DND-41 (cell line): ENCODE results near the gene HEATR3.

Experiments
- CTCF ChIP-seq: IDR thresholded peaks from 2 replicates; pipeline ENCODE4 v1.5.1; 2012; ENCODE audit warnings: borderline replicate concordance, low read length, moderate library complexity, mild to moderate bottlenecking; ENCODE audit not compliant: poor library complexity, severe bottlenecking; ENCODE audit errors: extremely low read depth
- EZH2 ChIP-seq: IDR thresholded peaks from 3 replicates; pipeline ENCODE4 v1.6.1; 2012; ENCODE audit warnings: borderline replicate concordance, low read depth, mild to moderate bottlenecking, moderate library complexity, low read length, inconsistent platforms; ENCODE audit not compliant: severe bottlenecking

DNA sequence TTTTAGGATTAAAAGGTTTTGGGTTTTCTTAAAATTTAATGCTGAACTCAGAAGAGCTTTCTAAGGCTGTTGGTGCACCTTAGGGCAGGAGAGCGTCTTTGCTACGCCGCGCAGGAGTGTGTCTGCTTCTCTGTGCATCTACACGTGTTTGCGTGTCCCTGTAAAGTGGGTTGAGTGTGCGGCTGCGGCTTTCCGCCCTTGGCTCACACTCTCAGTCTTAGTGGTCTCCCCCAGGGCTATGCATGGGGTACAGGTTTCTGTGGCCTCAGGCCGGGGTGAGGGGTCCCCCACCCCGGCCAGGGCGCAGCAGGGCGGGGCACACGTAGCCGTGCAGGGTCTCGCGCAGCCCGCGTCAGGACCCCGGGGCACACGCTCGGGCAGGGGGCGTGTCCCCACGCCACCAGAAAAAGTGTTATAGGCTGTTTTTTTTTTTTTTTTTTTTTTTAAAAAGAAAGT lies 86.6 kb downstream of the HEATR3 start:
- TF ChIP-seq CTCF (no peak), EZH2 (no peak)
